Left forelimb (tissue), 1 donor: ENCODE data around the gene COL23A1.

Source experiments
- DNase-seq: peaks from one replicate; pipeline ENCODE4 v3.0.0-alpha.2; 2018; ENCODE audit warnings: low spot score

COL23A1 gene

DNA sequence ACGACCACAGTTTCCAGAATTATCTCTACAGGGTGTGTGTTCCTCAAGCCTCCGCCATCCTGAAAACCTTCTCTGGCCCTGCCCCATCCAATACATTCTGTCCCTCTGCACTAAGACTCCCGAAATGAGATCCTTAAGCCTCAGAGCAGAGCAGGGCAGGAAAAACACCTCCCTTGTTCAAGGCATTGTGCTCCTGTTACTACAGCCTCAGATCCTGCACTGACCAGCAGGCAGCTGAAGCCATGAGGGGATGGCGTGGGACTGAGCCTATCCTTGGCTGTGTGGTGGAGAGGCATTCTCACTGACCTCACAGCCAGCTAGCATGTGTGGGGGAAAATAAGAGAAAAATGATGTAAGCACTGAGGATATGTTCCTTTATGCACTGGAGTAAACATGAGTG is 250.9 kb downstream of the COL23A1 start:
- DNase-seq: no peak

DNA sequence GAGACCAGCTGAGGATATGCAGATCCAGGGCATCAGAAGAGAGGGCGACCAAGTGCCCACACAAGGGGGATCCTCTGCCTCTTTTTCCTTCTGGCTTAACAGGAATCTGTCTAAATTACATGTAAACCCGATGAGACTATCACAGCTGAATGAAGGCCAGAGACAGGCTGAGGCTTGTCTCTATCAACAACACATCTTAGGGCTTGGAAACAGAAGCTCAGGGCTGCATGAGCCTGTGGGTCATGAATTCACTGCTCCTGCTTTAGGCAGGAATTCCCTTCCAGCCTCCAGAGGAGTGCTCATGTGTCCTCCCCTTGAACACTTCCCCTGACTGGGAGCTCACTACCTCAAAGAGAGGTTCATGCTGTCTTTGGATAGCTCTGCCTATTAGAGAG is 251.4 kb downstream of the COL23A1 start:
- DNase-seq: no peak

DNA sequence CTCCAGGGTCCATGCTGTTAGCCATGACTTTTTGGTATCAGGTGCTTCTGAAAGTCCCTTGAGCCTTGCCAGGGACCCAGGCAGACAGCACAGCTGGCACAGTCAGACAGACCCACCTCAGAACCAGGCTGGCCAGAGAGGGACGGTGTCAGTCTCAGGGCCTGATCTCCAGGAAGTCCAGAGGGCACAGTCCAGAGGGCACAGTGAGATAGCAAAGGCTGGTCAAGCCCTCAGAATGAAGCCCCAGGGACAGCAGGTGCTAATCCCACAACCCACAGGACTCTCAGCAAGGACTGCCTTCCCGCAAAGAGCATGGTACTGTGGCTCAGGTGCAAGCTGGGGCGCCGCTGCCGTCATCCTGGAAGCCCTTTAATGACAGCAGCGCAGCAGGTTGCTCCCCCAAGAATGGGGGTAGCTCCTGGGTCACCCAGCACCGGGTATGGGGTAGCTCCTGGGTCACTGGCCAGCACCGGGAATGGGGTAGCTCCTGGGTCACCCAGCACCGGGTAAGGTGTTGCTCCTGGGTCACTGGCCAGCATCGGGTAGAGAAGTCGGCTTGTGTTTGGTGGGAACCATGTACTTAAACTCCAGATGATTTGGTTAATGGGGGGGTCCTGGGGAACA is 252.0 kb downstream of the COL23A1 start:
- DNase-seq: no peak

DNA sequence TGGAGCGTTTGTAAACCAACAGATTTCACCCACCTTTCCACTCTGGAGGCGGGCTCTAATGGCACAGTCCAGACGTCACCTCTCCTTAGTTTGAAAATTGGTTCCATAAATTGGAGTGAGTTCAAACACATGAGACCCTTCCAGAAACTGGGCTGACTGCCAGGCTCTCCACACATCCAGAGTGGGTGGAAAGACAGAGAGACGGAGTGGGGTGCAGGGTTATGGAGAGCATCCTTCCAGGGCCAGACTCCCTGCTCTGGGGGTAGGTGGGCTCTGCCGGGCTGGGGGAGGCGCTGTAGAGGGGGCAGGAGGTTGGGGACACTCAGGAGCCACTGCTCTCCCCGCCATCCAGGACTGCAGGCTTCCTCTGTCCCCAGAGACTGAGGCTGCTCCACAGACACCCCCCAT is 252.9 kb downstream of the COL23A1 start:
- DNase-seq: no peak

DNA sequence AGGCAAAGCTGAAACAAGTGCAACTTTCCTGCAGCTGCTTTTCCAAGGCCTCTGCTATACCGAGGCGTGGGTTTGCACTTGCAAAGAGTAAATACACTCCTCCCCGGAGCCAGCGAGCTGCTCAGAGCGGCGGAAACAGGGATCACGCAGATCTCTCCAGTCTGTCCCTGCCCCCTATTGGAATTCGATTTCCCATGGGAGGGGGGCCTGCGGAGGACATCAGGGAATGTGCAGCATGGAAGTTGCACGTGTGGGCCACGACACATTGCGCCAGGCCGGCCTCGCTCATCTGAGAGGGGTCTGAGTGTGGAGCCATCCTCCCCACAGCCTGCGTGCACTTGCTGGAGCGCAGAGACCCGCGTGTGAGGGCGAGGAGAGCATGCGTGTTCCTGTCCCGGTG is 253.3 kb downstream of the COL23A1 start:
- DNase-seq: no peak

DNA sequence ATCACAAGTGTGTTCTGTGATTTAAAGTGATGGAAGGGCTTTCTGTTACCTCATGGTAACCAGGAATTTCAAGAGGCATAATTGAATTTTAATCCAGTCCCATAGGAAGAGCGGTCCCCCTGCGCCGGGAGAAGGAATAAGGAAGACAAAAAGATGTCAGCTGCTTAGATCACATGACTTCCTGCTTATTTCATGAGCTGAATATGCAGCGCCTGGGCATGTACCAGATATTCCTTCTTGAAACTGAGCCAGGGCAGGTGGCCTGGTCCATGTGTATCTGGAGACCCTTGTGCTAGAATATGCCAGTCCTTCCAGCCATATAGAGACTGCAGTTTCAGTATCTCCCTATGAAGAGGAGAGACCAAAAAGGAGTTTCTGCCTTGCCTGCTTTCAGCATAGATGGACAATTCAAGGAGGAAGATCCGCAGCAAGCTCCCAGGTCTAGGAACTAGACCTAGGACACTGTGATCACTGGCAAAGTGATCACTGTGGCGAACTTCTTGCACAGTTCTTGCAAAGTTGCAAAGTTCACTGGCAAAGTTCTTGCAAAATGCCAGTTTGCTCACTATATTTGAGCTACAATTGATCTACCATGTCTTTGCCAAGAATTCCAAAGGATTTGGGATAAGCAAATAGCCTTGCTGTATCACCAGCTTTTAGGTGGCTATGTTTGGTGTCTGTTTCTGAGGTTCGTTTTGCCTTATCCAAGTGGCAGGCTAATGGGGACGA is 254.7 kb downstream of the COL23A1 start:
- DNase-seq: no peak

DNA sequence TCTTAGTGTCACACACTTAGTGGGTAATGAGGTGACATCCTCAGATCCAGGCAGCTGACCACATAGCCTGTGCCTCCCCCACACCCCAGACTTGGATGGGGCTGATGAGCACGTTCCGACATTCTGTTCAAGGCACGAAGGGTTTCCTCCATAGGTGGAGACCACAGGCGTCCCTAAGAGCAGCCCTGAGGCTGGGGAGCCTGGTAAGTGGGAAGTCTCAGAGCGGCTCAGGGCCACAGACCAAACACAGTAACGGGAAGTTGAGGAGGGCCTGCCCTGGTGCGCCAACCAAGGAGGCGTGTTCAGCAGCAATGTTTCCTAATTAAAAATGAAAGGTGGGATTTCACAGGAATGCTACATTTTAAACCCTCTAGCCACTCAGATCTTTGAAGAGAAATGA is 255.3 kb downstream of the COL23A1 start:
- DNase-seq: no peak

DNA sequence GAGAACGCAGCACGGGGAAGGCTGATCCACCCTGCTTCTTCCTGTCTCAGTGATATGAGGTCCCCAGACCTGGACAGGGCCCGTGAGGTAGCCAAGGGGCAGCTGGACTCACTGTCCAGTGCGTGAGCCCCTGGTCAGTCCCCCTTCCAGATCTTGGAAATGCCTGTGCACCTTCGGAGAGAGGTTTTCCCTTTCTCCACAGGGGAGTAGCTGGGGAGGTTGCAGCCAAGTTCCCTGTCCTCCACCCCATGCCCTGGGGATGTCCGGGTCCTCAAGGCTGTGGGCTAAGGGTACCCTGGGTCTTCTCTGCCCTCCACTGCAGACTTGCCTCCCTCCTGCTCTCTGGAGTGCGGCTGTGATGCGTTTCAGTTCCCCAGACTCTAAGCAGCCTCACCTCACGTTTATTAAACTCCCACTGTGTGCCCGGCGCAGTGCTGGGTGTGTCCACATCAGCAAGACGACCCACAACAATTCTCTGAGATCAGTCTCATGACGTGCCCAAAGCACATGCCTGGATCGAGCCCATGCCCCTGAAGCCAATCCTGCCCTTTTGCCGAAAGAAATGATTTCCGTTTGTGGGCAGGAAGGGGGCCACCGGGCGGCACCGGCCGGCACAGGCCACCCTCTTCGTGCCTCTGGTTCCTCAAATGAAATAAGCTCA is 256.2 kb downstream of the COL23A1 start:
- no peak for DNase-seq

DNA sequence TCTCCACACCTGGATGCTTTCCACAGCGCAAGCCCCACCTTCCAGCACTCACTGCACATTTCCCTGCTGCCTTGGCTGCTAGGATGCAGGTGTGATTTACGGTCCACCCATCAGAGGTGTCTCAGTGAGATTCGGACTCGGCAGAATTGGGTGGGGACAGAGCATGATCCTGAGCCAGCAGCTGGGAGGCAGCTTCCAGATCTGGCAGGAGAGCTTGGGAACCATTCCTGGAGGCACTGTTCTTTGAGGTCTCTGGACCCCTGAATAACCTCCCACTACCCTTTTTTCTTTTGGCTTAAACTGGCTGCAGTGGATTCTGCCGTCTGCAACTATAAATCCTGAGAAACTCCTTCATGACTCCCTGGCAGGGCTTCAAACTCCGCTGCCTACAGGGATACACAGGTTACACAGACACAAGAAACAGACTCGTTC is 258.0 kb downstream of the COL23A1 start:
- DNase-seq: no peak

DNA sequence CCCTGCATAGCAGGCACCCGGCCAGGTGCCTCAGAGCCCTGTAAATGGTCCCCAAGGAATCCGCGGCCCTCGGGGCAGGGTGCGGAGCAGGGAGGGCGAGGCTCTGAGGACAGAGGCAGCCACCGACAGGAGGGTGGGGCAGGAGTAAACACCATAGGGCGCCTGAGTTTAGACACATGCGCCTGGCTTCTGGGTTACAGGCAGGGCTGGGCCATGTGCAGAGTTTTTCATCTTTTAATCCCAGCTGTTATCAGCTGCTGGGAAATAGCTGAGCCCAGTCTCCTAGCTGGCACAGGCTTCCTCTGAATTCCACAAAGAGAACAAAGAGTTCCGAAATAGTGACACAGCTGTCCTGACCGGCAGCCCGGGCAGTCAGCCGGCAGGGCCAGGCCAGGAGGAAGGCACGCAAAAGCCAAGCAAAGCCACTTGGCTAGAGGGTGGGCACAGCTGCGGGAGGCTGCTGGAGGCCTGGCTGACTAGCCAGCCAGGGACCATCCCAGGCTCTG is 258.6 kb downstream of the COL23A1 start:
- peak; percentile 77 for DNase-seq

DNA sequence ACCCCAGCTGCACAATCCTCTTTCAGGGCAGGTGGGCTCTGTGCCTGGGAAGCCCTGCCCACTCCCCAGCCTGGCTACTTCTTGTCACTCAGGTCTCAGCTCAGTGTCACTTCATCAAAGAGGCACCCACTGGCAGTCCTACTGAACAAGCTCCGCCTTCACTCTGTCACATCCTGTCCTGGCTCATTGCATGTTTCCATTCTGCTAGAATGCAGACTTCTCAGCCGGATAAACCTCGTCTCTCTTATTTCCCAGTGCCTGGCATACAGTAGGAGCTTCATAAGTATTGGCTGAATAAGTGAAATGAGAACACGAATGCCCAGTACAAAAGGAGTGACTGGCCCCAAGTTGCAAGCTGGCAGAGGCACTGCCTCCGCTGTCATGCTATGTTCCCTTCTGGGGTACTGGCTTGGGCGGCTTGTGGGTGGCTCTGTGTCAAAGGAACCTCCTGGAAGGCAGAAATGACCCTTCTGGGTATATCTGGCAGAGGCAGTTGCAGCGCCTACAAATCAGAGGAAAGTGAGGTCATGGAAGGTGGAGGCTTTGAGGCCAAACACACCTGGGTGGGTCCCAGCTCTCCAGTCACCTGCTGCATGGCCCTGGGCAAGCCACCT is 259.3 kb downstream of the COL23A1 start:
- no peak for DNase-seq

DNA sequence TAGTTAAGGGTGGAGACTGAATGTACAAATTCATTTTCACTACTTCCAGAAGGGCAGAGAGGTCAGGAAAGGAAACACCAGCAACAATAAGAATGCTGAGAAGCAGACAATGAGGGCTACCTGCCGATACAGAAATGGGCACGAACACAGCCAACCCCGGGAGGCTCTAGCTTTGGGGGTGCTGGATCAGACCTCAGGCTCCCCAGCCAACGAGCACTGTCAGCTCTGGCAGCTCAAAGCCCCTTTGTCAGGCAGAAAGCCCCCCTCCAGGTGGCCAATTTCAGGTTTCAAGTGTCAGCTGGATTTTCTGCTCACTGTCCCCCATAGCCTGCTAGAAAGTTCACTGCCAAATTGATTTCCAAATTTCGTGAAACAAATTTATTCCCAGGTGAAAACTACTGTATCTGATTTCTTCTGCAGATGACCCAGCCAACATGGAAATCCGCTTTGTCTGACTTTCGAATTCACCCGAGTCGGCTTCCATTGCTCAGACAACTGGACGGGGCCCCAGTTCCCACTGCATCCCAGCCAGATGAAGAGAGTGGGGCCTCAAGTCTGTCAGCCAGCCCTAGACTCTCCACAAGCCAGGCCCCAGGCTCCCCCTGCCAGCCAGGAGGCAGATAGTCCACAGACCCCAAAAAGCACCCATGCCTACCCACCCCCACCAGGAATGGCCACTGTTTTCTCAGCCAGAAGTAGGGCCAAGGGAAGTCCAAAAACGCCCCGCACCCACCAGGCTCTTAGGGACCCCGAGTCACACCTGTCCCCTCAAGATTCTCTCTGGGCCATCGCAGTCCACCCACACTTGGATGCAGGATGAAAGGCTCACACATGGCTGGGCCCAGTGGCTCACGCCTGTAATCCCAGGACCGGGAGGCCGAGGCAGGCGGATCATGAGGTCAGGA is 261.1 kb downstream of the COL23A1 start:
- no peak for DNase-seq

DNA sequence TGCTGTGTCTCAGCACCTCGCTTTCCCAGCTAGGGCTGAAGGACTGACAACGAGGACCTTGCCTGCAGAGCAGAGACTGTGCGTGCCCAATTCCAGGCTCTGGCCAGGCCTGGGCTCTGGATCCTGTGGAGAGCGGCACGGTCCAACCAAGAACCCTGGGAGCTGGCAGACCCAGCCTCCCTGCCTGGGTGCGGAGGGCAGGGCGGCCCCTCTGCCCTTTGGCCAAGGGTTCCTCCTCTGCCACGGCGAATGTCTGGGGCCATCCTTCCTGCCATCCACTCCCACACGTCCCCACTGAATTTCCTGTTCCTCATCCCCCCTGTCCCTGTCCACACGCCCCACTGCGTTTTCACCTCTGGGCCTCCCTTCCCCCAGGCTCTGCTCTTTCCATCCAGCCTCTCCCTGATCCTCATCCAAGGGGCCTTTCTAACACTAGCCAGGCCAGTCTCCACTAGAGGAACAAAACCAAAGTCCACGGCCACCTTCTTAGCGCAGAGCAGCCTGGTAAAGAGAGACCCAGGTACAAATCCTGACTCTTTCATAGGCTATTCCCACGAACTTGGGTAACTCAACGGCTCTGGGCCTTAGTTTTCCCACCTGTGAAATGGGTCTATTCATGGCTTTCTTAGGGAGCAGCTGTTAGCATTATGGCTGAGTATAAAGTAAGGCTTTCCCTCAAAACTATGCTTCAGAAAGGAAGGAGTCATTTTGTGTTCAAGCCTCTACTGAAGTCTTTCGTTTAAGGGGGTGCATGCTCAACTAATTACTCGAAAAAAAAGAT is 262.1 kb downstream of the COL23A1 start:
- DNase-seq: no peak

DNA sequence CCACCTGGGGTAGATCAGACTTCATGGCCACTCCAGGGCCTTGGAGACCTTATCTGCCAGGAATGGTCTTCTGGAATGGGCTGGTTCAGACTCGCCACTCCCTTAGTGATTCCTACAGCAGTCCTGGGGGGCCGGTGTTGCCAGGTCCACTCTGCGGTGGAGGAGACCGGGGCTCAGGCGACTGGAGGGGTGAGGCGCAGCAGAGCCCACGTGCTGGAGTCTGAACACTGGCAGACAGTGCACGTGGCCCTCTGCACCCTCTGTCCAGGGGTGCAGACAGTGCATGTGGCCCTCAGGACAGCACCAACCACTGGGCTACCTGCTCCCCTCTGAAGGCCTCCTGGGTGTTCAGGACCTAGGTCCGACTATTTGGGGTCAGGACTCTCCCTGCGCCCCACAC is 262.7 kb downstream of the COL23A1 start:
- DNase-seq: no peak

DNA sequence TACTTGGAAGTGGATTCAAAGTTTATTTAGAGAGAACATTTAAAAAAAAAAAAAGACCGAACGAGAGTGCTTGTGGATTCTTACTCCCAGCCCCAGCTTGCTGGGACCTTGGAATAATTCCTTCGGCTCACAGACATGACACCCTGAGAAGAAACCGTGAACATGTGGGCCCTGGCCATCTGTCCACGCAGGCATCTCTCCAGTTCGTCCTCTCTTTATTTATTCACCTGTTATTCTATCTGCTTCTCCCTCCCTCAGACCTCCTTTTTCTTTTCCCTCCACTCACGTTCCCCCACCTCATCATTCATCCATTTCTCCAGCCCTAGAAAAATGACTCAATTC is 263.8 kb downstream of the COL23A1 start:
- DNase-seq: no peak

DNA sequence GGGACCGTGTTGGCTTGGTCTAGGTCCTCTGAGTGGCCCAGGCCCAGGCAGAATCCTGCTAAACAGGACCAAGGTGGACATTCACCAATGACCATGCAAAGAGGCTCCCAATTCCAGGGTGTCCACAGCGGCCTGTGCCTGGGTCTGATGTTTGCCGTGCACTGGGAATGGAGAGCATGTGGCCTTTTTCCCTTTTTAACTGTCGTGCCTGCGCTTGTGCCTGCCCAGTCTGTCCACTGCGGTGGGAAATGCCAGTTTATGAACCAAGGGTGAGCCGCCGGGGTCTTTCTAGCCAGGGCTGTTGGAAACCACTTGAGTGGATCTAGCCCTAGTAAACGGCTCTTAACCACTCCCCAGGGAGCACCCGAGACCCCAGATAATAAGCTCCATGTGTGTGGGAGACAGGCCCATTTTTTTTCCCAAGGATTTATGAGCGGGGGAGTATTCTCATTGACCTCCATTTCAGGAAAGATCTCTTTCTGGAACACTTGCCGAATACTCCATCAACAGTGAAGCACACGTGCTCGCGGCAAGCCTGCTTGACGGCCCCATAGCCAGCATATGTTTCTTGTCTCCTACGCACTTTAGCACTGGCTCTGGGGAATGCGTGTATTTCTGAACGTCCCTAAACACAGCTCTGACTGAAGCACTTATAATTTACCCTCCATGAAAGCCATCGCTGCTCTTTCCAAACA is 264.4 kb downstream of the COL23A1 start:
- DNase-seq: no peak

DNA sequence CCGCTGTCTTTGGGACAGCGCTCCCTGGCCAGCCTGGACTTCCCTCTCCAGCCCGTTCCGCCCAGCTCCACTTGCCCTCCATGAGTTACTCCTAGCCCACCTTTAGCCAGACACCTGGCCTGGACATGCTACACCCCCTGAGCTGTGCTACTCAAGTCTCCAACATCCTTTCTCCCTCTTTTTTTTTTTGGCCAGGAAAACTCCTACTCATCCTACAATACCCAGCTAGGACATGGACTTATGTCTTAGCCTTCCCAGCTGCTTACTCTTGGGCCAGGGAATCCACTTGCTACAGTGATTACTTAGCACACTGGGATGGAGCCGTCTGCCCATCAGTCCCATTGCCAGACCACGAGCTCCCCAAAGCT is 264.9 kb downstream of the COL23A1 start:
- DNase-seq: no peak

DNA sequence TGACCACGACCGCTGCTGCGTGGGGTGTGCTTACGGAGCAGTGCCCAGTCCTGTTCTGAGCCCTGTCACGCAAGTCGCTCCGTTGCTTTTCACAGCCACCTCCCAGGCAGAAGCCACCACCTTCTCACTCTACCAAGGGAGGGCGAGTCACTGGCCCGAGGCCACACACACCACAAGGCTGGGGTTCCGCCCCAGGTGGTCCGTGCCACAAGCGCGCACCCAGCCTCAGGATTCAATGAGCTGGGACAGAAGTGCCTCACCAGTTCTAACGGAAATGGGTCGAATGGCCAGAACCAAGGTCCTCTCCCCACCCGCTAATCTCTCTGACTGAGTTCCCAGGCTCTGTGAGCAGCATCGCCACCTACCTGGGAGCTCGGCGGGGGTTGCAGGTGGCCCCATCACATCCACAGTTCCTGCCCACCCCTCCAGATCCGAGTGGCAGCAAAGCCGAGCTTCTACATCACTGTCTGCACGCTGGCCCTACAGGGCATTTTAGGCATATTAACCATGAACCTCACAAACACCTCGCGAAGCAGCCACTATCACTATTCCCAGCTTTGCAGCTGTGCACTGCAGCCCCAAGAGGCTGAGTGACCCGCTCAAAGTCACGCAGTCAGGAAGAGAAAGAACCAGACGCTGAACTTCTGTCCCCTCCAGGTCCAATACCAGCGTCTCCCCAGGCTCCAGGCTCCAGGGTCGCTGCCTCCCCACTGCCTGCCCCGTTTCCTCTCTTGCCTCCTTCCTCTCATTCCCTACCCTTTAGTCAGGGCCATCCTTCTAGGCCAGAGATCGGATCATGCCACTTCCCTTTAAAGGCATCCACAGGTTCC is 265.5 kb downstream of the COL23A1 start:
- DNase-seq: no peak

DNA sequence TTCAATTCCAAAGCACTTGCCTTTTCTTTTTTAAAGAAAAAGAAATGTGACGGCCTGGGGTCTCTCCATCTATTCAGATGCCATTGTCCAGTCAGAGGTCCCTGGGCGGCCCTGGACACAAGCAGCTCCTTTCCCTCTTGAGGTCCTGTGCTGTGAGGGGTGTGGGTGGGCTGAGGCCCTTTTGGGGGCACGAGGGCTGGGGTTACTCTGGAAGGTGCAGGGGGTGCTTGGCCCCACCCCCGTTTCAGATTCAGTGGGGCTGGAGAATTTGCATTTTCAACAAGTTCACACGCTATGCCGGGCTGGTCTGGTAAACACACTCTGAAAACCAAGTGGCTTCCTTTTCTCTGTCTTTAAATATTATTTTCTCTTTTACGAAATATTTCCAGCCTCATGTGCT is 266.2 kb downstream of the COL23A1 start:
- no peak for DNase-seq

DNA sequence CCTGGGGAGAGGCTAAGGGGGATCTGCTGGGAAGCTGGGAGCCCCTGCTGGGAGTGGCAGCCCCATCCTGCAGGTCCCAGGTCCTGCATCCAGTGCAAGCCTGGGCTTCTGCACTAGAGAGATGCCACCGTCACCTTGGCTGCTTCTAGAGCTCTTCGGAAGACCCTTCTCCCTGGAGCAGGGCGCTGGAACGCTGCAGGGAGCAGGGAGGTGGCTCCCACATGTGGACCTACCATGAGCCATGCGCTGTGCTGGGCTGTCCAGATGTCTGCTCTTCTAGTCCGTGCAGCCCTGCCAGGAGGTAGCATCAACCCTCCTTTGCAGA is 266.7 kb downstream of the COL23A1 start:
- no peak for DNase-seq
